ENCODE measurements around the gene MNS1.

GRCh38 chr15:56496635-56497034 is 31.7 kb upstream of the MNS1 start:
- TF ChIP-seq CTCF (IDR thresholded peaks at IDR 0.05) (peak in 5 of 7 experiments; percentile 40 to 62 (median 50)), POLR2A (IDR thresholded peaks at IDR 0.05) (no peak)
